Thoracic aorta (tissue), 2 donors: ENCODE results near the gene LRRC47. TPM values are rescaled to one million over a fixed set of nuclear protein-coding genes. Genes with fewer than 3 reads are reported as not detected.
A peak's percentile ranks its signal among the peaks of the same experiment; 100 is the strongest.
"Not testable (repeated sequence)": the region's sequence is repeated elsewhere in the genome, so short reads cannot be mapped to it uniquely, and the experiment has no call there.

Experiments
- ATAC-seq: fragments of 150-250 bp; one replicate; pipeline ENCODE4 v1.8.0; 2017; ENCODE audit warnings: low read depth; ENCODE audit not compliant: insufficient number of reproducible peaks, low FRiP score
- DNase-seq: peaks from one replicate; pipeline ENCODE4 v3.0.0-alpha.2; 2020; ENCODE audit warnings: low spot score
- H3K27ac ChIP-seq, 2 donors: fragments of 200-600 bp; sonication (generic); 1 replicate in 1 of 2; 2 replicates in 1 of 2; pipeline ENCODE4 v1.5.1; 2016; ENCODE audit warnings: mild to moderate bottlenecking in 2 of 2, moderate library complexity in 2 of 2
- H3K27me3 ChIP-seq: fragments of 200-600 bp; sonication (generic); replicated peaks from 2 replicates; pipeline ENCODE4 v1.6.0; 2016; ENCODE audit warnings: mild to moderate bottlenecking; ENCODE audit not compliant: insufficient read depth
- H3K36me3 ChIP-seq: fragments of 200-600 bp; sonication (generic); one replicate; pipeline ENCODE4 v1.5.1; 2016
- H3K4me1 ChIP-seq, 2 donors: fragments of 200-600 bp; sonication (generic); 1 replicate in 1 of 2; 2 replicates in 1 of 2; pipeline versions ENCODE4 v1.5.1 to v1.6.0; 2016; ENCODE audit warnings: low read depth in 2 of 2, mild to moderate bottlenecking in 1 of 2; ENCODE audit not compliant: control insufficient read depth in 1 of 2
- H3K4me3 ChIP-seq: fragments of 200-600 bp; sonication (generic); 2 replicates; pipeline ENCODE4 v1.5.1; 2016; ENCODE audit warnings: mild to moderate bottlenecking
- H3K9me3 ChIP-seq: fragments of 200-600 bp; sonication (generic); 2 replicates; pipeline ENCODE4 v1.5.1; 2016
- total RNA-seq, 2 donors: library from RNA; depleted of rRNA; stranded (reverse); fragments of >200 nt; gene quantifications; one replicate each; pipeline versions ENCODE4 v1.1.0 to v1.2.3, GENCODE V29; 2016
- TF ChIP-seq, protein P1 (sequence below): fragments of 200-600 bp; sonication (generic); IDR thresholded peaks from one replicate; pipeline ENCODE4 v1.5.1; 2019; ENCODE audit warnings: antibody characterized with exemption

Gene LRRC47
- total RNA-seq, 2 donors from 2014 or later = 36.0 to 38.2 TPM

DNA sequence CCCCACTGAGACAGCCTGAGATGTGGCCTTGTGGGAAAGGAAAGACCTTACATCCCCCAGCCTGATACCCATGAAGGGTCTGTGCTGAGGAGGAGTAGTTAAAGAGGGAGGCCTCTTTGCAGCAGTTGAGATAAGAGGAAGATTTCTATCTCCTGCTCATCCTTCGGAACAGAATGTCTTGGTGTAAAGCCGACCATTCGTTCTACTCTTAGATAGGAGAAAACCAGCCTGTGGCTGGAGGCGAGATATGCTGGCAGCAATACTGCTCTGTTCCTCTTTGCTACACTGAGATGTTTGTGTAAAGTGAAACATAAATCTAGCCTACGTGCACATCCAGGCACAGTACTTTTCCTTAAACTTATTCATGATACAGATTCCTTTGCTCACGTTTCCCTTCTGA is 45.6 kb downstream of the LRRC47 start:
- no peak for ATAC-seq
- no peaks in the 10 kb centered on the region for H3K36me3 ChIP-seq
- peaks cover 9 to 11% of the 10 kb centered on the region in 2 donors for H3K4me1 ChIP-seq
- TF ChIP-seq, protein P1, sequence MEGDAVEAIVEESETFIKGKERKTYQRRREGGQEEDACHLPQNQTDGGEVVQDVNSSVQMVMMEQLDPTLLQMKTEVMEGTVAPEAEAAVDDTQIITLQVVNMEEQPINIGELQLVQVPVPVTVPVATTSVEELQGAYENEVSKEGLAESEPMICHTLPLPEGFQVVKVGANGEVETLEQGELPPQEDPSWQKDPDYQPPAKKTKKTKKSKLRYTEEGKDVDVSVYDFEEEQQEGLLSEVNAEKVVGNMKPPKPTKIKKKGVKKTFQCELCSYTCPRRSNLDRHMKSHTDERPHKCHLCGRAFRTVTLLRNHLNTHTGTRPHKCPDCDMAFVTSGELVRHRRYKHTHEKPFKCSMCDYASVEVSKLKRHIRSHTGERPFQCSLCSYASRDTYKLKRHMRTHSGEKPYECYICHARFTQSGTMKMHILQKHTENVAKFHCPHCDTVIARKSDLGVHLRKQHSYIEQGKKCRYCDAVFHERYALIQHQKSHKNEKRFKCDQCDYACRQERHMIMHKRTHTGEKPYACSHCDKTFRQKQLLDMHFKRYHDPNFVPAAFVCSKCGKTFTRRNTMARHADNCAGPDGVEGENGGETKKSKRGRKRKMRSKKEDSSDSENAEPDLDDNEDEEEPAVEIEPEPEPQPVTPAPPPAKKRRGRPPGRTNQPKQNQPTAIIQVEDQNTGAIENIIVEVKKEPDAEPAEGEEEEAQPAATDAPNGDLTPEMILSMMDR = no peak
- H3K27me3 ChIP-seq = no peaks in the 10 kb centered on the region
- H3K9me3 ChIP-seq = no peaks in the 10 kb centered on the region
- no peak overlapping the region for H3K27ac ChIP-seq
- no peak overlapping the region for H3K4me3 ChIP-seq
- no peak for DNase-seq

DNA sequence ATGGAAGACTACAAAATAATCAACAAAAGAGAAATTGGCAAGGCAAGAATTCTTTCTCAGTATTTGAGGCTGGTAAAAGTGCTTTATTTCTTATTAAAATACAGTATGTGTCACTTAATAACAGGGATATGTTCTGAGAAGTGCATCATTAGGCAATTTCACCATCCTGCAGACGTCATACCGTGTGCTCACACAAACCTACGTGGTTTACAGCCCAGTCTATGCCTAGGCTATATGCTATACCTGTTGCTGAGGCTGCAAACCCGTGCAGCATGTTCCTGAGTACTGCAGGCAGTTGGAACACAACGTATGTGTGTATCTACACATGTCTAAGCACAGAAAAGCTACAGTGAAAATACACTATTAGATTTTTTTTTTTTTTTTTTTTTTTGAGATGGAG is 46.8 kb downstream of the LRRC47 start:
- peaks cover 9 to 11% of the 10 kb centered on the region in 2 donors for H3K4me1 ChIP-seq
- TF ChIP-seq, protein P1 = no peak
- no peak overlapping the region for H3K4me3 ChIP-seq
- DNase-seq = no peak
- no peaks in the 10 kb centered on the region for H3K9me3 ChIP-seq
- no peak for ATAC-seq
- no peak overlapping the region for H3K27ac ChIP-seq
- H3K36me3 ChIP-seq = no peaks in the 10 kb centered on the region
- no peaks in the 10 kb centered on the region for H3K27me3 ChIP-seq

DNA sequence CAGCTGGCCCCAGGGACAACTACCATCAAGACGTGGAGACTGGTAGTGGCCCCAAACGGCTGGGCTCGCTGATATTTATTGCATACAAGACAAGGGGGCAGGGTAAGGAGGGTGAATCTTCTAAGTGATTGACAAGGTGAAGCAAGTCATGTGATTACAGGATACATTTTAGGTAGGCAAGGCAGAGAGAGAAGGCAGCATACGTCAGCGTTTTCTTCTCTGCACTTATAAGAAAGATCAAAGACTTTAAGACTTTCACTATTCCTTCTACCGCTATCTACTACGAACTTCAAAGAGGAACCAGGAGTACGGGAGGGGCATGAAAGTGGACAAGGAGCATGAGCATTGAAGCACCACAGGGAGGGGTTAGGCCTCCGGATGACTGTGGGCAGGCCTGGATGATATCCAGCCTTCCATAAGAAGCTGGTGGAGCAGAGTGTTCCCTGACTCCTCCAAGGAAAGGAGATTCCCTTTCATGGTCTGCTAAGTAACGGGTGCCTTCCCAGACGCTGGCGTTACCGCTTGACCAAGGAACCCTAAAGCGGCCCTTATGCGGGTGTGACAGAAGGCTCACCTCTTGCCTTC is 47.9 kb downstream of the LRRC47 start:
- DNase-seq, H3K36me3 ChIP-seq, ATAC-seq, H3K9me3 ChIP-seq, H3K27me3 ChIP-seq, H3K27ac ChIP-seq, H3K4me3 ChIP-seq: not testable (repeated sequence)
- peaks cover 9 to 15% of the 10 kb centered on the region in 2 donors for H3K4me1 ChIP-seq

DNA sequence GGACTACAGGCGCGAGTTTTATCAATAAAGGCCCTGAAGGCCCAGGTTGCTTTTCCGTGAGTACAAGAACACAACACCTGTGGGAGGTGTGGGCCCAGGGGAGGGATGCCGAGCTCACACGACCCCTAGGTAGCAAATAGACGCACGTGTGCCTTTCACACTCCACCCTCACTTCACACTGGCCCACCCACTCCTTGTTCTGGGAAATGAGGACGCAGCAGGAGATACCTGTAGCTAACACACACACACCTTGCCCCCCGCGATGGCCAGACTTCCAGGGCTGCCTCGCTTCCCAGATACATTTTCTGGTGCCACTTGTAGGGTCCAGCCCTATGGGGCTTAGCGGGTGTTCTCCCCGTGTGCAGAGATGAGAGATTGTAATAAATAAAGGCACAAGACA is 48.4 kb downstream of the LRRC47 start:
- ATAC-seq (no peak), DNase-seq (no peak)
- TF ChIP-seq, protein P1 = no peak
- H3K27me3 ChIP-seq = no peaks in the 10 kb centered on the region
- peak overlapping the region in 1 of 2 donors; percentile 25 for H3K27ac ChIP-seq
- H3K4me1 ChIP-seq = peaks cover 9 to 15% of the 10 kb centered on the region in 2 donors
- no peaks in the 10 kb centered on the region for H3K9me3 ChIP-seq
- peak overlapping the region; percentile 83 for H3K4me3 ChIP-seq
- H3K36me3 ChIP-seq = peaks cover 1% of the 10 kb centered on the region

DNA sequence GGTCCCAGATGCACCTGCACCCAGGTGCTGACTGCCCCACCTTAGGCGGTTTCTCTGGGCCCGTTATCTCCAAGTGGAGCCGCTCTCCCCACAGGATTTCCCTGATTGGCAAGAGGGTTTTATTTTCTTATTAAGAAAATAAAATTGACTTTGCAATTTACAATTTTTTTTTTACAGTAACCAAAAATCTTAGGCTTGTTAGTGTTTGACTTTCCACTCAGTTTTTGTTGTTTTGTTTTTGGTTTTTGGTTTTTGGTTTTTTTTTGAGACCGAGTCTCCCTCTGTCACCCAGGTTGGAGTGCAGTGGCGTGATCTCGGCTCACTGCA is 48.8 kb downstream of the LRRC47 start:
- H3K27me3 ChIP-seq = no peaks in the 10 kb centered on the region
- peak overlapping the region; percentile 25 to 50 for H3K27ac ChIP-seq
- H3K36me3 ChIP-seq = peaks cover 5% of the 10 kb centered on the region
- peaks cover 9 to 15% of the 10 kb centered on the region in 2 donors for H3K4me1 ChIP-seq
- ATAC-seq (no peak), DNase-seq (no peak)
- TF ChIP-seq, protein P1 = no peak
- peak overlapping the region; percentile 83 for H3K4me3 ChIP-seq
- H3K9me3 ChIP-seq = no peaks in the 10 kb centered on the region
